ENCODE data around the gene RNF10. TPM values are rescaled to one million over a fixed set of nuclear protein-coding genes. Genes with fewer than 3 reads are reported as not detected.

The RNF10 gene
- total and polyA plus RNA-seq, 2 experiments from 2014 or later, result 113 to 149 TPM

- Histone ChIP-seq H3K36me3 (ENCODE audit: insufficient read depth) (no peaks in the 10 kb centered on the region), H3K27ac (ENCODE audit: low read depth) (no peak overlapping the region), H3K27me3 (ENCODE audit: insufficient read depth) (peaks cover 13% of the 10 kb centered on the region; the same call in 1 of the 2 replicates), H3K9me2 (ENCODE audit: insufficient read depth) (no peaks in the 10 kb centered on the region), H3F3A (replicated peaks; ENCODE audit: low read depth) (peaks cover 7% of the 10 kb centered on the region; the same call in 1 of the 2 replicates), H2AFZ (no peak overlapping the region; the same call in 1 of the 2 replicates), H3K4me1 (ENCODE audit: insufficient read depth) (no peaks in the 10 kb centered on the region; the same call in 1 of the 2 replicates), H3K4me2 (no peak overlapping the region), H3K4me3 (no peak overlapping the region), H4K20me1 (replicated peaks; ENCODE audit: insufficient read depth) (no peaks in the 10 kb centered on the region), H3K79me2 (replicated peaks; ENCODE audit: insufficient read depth) (no peaks in the 10 kb centered on the region)
- H3K4me3 Mint-ChIP-seq, result peak overlapping the region; percentile 29; the same call in 1 of the 3 replicates
- peaks cover 26% of the 10 kb centered on the region for H3K27me3 Mint-ChIP-seq (ENCODE audit: insufficient read depth, low read depth, poor library complexity)
- ATAC-seq, result no peak
- peaks cover 4% of the 10 kb centered on the region for H3K4me1 Mint-ChIP-seq
- H3K9me3 Mint-ChIP-seq, result no peaks in the 10 kb centered on the region
- H3K27ac Mint-ChIP-seq, result no peak overlapping the region
- DNase-seq (ENCODE audit: low spot score), result no peak
- H3K36me3 Mint-ChIP-seq (ENCODE audit: low read depth), result no peaks in the 10 kb centered on the region
- TF ChIP-seq, protein P1, sequence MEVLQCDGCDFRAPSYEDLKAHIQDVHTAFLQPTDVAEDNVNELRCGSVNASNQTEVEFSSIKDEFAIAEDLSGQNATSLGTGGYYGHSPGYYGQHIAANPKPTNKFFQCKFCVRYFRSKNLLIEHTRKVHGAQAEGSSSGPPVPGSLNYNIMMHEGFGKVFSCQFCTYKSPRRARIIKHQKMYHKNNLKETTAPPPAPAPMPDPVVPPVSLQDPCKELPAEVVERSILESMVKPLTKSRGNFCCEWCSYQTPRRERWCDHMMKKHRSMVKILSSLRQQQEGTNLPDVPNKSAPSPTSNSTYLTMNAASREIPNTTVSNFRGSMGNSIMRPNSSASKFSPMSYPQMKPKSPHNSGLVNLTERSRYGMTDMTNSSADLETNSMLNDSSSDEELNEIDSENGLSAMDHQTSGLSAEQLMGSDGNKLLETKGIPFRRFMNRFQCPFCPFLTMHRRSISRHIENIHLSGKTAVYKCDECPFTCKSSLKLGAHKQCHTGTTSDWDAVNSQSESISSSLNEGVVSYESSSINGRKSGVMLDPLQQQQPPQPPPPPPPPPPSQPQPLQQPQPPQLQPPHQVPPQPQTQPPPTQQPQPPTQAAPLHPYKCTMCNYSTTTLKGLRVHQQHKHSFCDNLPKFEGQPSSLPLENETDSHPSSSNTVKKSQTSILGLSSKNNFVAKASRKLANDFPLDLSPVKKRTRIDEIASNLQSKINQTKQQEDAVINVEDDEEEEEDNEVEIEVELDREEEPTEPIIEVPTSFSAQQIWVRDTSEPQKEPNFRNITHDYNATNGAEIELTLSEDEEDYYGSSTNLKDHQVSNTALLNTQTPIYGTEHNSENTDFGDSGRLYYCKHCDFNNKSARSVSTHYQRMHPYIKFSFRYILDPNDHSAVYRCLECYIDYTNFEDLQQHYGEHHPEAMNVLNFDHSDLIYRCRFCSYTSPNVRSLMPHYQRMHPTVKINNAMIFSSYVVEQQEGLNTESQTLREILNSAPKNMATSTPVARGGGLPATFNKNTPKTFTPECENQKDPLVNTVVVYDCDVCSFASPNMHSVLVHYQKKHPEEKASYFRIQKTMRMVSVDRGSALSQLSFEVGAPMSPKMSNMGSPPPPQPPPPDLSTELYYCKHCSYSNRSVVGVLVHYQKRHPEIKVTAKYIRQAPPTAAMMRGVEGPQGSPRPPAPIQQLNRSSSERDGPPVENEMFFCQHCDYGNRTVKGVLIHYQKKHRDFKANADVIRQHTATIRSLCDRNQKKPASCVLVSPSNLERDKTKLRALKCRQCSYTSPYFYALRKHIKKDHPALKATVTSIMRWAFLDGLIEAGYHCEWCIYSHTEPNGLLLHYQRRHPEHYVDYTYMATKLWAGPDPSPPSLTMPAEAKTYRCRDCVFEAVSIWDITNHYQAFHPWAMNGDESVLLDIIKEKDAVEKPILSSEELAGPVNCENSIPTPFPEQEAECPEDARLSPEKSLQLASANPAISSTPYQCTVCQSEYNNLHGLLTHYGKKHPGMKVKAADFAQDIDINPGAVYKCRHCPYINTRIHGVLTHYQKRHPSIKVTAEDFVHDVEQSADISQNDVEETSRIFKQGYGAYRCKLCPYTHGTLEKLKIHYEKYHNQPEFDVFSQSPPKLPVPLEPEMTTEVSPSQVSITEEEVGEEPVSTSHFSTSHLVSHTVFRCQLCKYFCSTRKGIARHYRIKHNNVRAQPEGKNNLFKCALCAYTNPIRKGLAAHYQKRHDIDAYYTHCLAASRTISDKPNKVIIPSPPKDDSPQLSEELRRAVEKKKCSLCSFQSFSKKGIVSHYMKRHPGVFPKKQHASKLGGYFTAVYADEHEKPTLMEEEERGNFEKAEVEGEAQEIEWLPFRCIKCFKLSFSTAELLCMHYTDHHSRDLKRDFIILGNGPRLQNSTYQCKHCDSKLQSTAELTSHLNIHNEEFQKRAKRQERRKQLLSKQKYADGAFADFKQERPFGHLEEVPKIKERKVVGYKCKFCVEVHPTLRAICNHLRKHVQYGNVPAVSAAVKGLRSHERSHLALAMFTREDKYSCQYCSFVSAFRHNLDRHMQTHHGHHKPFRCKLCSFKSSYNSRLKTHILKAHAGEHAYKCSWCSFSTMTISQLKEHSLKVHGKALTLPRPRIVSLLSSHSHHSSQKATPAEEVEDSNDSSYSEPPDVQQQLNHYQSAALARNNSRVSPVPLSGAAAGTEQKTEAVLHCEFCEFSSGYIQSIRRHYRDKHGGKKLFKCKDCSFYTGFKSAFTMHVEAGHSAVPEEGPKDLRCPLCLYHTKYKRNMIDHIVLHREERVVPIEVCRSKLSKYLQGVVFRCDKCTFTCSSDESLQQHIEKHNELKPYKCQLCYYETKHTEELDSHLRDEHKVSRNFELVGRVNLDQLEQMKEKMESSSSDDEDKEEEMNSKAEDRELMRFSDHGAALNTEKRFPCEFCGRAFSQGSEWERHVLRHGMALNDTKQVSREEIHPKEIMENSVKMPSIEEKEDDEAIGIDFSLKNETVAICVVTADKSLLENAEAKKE (CRISPR knock-in tag; IDR thresholded peaks at IDR 0.05), result no peak
- no peak for TF ChIP-seq ZNF114 (CRISPR knock-in tag; IDR thresholded peaks at IDR 0.05)
- TF ChIP-seq CTCF (conservative IDR thresholded peaks at IDR 0.05; ENCODE audit: low read depth in 2 of 2), result no peak
- no peak for TF ChIP-seq ETS1 (IDR thresholded peaks at IDR 0.05)
- TF ChIP-seq CREB1 (CRISPR knock-in tag; IDR thresholded peaks at IDR 0.05; ENCODE audit: low read depth), result no peak
- TF ChIP-seq POLR2AphosphoS5 (IDR thresholded peaks at IDR 0.05; ENCODE audit: low read depth), result no peak
- no peak for TF ChIP-seq JUNB (IDR thresholded peaks at IDR 0.05; ENCODE audit: unreplicated experiment)
- no peak for TF ChIP-seq STAT1 (IDR thresholded peaks at IDR 0.05; ENCODE audit: unreplicated experiment)
- no peak for TF ChIP-seq ZNF331 (CRISPR knock-in tag; IDR thresholded peaks at IDR 0.05; ENCODE audit: low read depth)
- TF ChIP-seq EZH2 (IDR thresholded peaks at IDR 0.05; ENCODE audit: low read depth, unreplicated experiment), result no peak
- TF ChIP-seq, protein P2, sequence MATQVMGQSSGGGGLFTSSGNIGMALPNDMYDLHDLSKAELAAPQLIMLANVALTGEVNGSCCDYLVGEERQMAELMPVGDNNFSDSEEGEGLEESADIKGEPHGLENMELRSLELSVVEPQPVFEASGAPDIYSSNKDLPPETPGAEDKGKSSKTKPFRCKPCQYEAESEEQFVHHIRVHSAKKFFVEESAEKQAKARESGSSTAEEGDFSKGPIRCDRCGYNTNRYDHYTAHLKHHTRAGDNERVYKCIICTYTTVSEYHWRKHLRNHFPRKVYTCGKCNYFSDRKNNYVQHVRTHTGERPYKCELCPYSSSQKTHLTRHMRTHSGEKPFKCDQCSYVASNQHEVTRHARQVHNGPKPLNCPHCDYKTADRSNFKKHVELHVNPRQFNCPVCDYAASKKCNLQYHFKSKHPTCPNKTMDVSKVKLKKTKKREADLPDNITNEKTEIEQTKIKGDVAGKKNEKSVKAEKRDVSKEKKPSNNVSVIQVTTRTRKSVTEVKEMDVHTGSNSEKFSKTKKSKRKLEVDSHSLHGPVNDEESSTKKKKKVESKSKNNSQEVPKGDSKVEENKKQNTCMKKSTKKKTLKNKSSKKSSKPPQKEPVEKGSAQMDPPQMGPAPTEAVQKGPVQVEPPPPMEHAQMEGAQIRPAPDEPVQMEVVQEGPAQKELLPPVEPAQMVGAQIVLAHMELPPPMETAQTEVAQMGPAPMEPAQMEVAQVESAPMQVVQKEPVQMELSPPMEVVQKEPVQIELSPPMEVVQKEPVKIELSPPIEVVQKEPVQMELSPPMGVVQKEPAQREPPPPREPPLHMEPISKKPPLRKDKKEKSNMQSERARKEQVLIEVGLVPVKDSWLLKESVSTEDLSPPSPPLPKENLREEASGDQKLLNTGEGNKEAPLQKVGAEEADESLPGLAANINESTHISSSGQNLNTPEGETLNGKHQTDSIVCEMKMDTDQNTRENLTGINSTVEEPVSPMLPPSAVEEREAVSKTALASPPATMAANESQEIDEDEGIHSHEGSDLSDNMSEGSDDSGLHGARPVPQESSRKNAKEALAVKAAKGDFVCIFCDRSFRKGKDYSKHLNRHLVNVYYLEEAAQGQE (IDR thresholded peaks at IDR 0.05; ENCODE audit: unreplicated experiment), result no peak
- TF ChIP-seq EZH2phosphoT487 (IDR thresholded peaks at IDR 0.05; ENCODE audit: unreplicated experiment), result no peak
- TF ChIP-seq NANOG (IDR thresholded peaks at IDR 0.05; ENCODE audit: borderline replicate concordance), result no peak
Measured at GRCh38 chr12:120586206-120586605, 52.0 kb downstream of the RNF10 start.
